Hematopoietic multipotent progenitor cell treated with erythropoietin and hydrocortisone succinate and interleukin-3 and kit ligand, for 15 days (in vitro differentiated cells): ENCODE data around the gene SLC22A12.
"Not testable (repeated sequence)": the region's sequence is repeated elsewhere in the genome, so short reads cannot be mapped to it uniquely, and the experiment has no call there.

Source experiments
- DNase-seq: peaks from one replicate; pipeline ENCODE4 v3.0.0-alpha.2; 2015; ENCODE audit warnings: low spot score

SLC22A12 gene

DNA sequence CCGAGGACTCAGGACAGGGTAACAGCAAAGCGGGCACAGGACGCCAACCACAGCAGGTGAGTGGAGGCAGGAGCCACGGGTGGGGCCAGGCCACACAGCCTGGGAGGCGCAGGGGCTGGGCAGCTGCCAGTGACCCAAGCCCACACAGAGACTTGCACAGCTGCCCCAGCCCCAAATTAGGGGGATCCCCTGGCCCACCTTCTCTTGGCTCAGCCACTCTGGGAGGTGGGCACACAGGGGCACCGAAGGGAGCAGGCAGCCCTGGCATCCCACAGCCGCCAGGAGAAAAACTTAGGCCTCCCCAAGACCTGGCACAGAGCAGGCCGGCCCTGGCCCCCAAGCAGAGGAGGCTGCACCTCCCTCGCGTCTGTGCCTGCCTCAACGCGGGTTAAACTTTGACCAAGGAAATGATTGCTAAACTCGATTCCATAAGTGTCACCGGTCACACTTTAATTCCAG lies at the start of gene SLC22A12:
Gene SLC22A12, plus strand, starts transcription at position 458 of the 459 bp plus-strand sequence. CDS start 337 bp downstream, outside the sequence.
- DNase-seq, result no peak

DNA sequence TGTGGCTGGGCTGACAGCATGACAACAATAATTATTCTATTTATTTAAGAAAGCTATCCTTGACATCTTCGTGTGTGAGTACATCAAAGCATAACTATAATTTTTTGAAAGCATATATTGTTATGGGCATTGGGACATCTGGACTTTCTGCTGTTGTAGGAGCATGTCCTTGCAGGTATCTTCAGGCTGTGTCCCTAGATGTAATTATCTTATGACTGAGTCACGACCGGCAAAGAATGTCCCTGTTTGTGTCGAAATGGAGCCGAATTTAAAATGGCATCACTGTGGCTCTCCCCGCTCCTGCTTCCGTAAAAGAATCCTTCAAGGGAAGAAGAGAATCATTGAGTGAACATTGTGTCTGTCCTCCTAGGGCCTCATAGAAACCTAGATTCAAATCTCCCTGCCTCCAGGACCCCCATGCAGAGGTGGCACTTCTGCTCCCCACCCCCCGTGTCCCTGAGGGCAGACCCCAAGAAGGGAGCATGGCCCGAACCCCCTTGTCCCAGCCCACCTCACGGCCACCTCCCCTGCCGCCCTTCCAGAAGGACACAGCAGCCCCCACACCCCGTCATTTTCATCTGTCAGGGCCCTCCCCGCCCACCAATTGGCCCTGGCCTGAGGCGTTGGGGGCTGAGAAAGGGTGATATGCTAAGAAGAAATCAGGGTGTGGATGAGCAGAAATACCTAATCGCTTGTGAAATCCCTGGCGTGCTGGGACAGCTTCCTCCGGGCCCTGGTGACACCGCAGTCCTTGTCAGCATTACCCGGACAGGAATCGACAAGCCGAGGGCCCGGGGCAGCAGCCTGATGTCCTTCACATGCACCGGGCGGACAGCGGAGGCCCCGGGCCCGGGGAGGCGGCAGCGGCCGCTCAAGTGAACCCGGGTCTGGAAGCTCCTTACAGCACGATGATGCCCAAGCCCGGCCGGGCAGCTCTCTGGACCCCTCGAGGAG lies 48.6 kb upstream of the SLC22A12 start:
- no peak for DNase-seq

DNA sequence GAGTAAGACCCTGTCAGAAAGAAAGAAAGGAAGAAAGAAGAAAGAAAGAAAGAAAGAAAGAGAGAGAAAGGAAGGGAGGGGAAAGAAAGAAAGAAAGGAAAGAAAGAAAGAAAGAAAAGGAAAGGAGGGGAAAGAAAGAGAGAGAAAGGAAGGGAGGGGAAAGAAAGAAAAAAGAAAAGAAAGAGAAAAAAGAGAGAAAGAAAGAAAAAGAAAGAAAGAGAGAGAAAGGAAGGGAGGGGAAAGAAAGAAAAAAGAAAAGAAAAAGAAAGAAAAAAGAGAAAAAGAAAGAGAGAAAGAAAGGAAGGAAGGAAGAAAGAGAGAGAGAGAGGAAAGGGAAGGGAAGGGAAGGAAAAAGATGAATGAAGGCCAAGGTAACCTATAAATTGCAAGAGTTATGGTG lies 47.2 kb upstream of the SLC22A12 start:
- no peak for DNase-seq

DNA sequence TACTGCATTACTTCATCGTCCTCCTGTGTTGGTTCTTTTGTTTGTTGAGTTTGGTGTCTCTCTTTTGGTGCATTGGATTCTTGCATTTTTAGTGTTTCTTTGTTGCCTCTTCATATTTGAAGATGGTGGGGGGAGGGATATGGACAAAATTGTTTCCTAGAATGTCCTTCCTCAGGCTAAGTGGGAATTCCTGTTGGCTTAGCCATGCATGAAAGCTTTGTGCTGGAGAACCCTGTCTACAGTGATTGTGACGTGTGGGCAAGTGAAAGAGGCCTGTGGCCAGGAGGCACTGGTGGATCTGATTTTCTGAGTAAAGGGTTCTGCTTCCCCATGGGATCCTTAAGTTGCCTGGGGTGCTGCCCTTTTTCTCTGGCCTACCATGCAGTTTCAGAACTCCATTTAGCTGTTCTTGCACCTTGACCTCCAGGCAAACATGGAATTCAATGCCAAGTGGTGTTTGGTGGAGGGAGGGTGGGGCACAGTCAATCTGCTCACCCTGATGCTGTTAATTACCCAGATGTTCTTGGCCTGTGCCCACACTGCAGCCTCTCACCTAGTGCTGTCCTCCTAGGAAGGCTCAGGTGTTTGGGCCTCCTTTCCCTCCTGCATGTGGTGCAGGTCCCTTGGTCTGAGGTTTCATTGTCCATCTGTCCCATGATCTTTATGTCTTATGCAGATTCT lies 46.3 kb upstream of the SLC22A12 start:
- DNase-seq, result no peak

DNA sequence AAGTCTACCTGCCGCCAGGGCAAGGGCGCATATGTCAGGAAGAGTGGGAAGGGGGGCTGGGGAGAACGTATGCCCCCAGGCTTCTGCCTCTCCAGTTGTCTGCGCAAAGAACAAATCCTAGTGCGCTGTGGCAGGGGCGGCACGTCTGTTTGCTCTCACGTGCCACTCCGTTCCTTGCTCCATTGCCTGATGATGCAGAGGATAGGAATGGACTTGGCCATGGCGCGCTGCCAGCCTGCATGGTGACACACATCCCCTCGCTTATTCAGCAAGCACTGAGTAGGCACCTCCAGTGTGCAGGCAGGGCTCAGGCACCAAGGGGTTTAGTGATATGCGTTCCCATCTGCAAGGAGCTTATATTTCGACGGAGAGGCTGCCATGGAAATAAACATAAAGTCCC lies 45.4 kb upstream of the SLC22A12 start:
- no peak for DNase-seq

GRCh38 chr11:64546176-64546575 lies 44.8 kb upstream of the SLC22A12 start:
- DNase-seq, result no peak

GRCh38 chr11:64546600-64546999 lies 44.4 kb upstream of the SLC22A12 start:
- DNase-seq, result no peak

GRCh38 chr11:64549969-64550368 lies 41.1 kb upstream of the SLC22A12 start:
- DNase-seq, result no peak

- DNase-seq, result peak; percentile 48
These were observed 37.3 kb upstream of the SLC22A12 start for GRCh38 chr11:64553554-64554201.

- DNase-seq, result no peak
These were observed 34.8 kb upstream of the SLC22A12 start for GRCh38 chr11:64556044-64556720.

- no peak for DNase-seq
These were observed 34.2 kb upstream of the SLC22A12 start for GRCh38 chr11:64556721-64557250.

- no peak for DNase-seq
These were observed 32.8 kb upstream of the SLC22A12 start for GRCh38 chr11:64558065-64558745.

GRCh38 chr11:64558869-64559268 lies 32.2 kb upstream of the SLC22A12 start:
- no peak for DNase-seq

GRCh38 chr11:64559351-64560138 lies 31.5 kb upstream of the SLC22A12 start:
- no peak for DNase-seq

DNA sequence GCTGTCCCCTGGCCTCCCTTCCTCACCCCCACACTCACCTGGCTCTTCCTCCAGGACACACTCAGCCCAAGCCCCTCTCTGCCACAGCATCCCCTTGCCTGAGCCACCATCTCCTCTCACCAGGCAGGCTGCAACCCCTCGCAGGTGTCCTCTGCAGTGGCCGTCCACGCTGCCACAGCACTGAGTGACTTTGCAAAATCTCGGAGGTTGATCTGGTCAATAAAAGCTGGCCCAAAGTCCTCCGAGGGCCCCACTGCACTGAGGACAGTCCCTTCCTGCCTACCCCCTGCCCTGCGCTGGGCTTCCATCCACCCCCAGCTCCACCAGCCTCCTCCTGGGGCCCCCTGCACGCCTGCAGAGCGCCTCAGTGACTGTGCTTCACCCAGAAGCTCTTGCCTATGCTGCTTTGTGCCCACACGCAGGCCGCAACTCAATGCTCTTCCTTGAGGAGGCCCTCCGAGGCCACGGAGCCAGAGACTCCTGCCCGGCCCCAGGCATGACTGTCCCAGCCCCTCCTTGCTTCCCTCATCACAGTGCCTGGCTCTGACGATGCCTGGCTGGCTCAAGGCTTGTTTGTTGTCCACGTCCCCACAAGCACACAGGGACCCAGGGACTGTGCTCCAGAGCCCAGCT lies 30.8 kb upstream of the SLC22A12 start:
- no peak for DNase-seq

DNA sequence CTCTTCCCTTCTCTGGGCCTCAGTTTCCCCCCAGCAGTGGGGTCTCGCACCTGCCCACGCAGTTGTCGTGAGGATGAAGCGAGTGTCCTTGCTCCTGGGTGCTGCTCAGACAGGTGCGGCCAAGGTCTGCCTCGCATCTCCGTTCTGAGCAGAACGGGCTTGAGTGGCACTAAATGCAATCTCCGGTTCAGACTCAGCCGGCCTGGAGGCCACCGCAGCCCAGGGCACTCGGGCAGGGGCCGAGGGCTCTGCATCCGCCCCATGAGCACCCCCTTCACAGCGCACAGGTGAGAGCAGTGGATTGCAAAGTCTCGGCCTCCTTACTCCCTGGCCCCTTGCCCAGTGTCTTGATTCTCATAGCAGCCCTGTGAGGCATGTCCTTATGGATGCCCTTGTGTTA lies 30.1 kb upstream of the SLC22A12 start:
- no peak for DNase-seq

- not testable (repeated sequence) for DNase-seq
These were observed 29.6 kb upstream of the SLC22A12 start for GRCh38 chr11:64561429-64561828.

GRCh38 chr11:64561984-64562722 lies 28.9 kb upstream of the SLC22A12 start:
- no peak for DNase-seq

GRCh38 chr11:64562723-64563351 lies 28.2 kb upstream of the SLC22A12 start:
- no peak for DNase-seq
